Endothelial cell of umbilical vein (primary cell): ENCODE data around the gene FAM221B.

ENCODE experiments used
- TF ChIP-seq, protein P1 (sequence below): IDR thresholded peaks from 2 replicates; pipeline ENCODE4 v1.6.1; 2011; ENCODE audit not compliant: insufficient read depth, insufficient read length
- TF ChIP-seq, protein P2 (sequence below), 2 donors: IDR thresholded peaks; 1 replicate in 1 of 2; 2 replicates in 1 of 2; pipeline ENCODE4 v1.5.1; 2011; ENCODE audit warnings: low read length in 2 of 2, mild to moderate bottlenecking in 2 of 2, moderate library complexity in 2 of 2, control low read depth in 1 of 2, inconsistent platforms in 1 of 2, low read depth in 1 of 2; ENCODE audit not compliant: insufficient read depth in 1 of 2; ENCODE audit errors: extremely low read depth in 1 of 2

DNA sequence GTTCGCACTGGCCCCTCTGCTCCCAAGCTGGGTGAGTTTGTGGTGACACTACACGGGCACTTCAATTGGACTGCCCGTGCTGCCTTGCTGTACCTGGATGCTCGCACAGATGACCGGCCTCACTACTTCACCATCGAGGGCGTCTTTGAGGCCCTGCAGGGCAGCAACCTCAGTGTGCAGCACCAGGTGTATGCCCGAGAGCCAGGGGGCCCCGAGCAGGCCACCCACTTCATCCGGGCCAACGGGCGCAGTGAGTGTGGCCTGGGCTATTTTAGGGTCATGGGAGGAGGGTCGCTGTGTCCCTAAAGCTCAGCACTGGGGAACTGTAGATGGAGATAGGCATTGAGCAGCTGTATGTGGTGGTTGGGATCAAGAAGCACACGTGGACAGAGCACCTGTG is 35.7 kb downstream of the FAM221B start:
- TF ChIP-seq, protein P1, sequence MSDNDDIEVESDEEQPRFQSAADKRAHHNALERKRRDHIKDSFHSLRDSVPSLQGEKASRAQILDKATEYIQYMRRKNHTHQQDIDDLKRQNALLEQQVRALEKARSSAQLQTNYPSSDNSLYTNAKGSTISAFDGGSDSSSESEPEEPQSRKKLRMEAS, result no peak
- TF ChIP-seq, protein P2, sequence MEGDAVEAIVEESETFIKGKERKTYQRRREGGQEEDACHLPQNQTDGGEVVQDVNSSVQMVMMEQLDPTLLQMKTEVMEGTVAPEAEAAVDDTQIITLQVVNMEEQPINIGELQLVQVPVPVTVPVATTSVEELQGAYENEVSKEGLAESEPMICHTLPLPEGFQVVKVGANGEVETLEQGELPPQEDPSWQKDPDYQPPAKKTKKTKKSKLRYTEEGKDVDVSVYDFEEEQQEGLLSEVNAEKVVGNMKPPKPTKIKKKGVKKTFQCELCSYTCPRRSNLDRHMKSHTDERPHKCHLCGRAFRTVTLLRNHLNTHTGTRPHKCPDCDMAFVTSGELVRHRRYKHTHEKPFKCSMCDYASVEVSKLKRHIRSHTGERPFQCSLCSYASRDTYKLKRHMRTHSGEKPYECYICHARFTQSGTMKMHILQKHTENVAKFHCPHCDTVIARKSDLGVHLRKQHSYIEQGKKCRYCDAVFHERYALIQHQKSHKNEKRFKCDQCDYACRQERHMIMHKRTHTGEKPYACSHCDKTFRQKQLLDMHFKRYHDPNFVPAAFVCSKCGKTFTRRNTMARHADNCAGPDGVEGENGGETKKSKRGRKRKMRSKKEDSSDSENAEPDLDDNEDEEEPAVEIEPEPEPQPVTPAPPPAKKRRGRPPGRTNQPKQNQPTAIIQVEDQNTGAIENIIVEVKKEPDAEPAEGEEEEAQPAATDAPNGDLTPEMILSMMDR (IDR thresholded peaks at IDR 0.05; ENCODE audit: extremely low read depth in 1 of 2, insufficient read depth in 1 of 2, low read depth in 1 of 2, low read length in 2 of 2), result no peak
